ENCODE data around the gene BRME1. TPM values are rescaled to one million over a fixed set of nuclear protein-coding genes. Genes with fewer than 3 reads are reported as not detected.

BRME1 gene
- total RNA-seq, 2 donors from 2014 or later: 13.2 to 15.7 TPM

DNA sequence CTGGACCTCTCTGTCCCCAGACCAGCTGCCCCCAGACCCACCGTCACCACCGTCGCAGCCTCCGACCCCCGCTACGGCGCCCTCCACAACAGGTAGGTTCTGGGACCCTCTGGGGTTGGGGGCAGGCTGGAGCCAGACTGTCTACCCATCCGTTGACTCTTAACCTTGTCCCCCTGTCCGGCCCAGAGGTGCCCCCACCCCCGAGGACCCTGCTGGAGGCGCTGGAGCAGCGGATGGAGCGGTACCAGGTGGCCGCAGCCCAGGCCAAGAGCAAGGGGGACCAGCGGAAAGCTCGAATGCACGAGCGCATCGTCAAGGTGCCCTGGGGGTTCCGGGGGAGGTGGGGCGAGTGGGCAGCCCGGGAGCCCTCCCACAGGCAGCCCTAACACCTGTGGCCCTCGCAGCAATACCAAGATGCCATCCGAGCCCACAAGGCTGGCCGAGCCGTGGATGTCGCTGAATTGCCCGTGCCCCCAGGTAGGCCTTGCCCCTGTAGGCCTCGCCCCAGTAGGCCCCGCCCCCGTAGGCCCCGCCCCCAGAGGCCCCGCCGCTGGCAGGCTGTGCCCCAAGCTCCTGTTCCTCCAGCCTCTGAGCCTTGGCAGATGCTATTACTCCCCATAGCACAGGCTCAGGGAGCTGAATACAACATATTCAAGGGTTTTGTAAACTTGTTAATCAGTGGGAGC, 13.0 kb upstream of the BRME1 start:
- Mint-ChIP-seq H3K27ac (no peak overlapping the region), H3K4me1 (ENCODE audit: low read depth) (peaks cover 4% of the 10 kb centered on the region), H3K9me3 (peaks cover 0 to 3% of the 10 kb centered on the region in 2 donors), H3K27me3 (ENCODE audit: low read depth) (no peaks in the 10 kb centered on the region), H3K4me3 (no peak overlapping the region), H3K36me3 (ENCODE audit: insufficient read depth in 2 of 2) (peaks cover 10 to 29% of the 10 kb centered on the region in 2 donors)
- ATAC-seq (replicated peaks in 1 of 2): no peak
- DNase-seq: no peak

DNA sequence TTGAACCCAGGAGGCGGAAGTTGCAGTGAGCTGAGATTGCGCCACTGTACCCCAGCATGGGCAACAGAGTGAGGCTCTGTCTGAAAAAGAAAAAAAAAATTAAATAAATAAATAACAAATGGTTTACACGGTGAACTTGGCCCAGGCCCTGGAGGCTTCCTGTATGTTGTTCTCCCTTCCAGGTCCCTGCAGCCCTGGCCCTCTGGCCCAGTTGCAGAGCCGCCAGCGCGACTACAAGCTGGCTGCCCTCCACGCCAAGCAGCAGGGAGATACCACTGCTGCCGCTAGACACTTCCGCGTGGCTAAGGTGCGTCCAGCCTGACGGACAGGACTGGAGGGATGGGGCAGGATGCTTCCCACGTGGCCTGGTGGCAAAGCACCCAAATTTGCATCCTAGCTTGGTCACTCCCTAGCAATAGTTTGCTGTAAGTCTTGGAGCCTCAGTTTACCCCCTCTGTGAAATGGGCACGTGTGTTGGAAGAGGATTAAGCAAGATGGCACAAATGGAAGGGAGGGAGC, 12.0 kb upstream of the BRME1 start:
- no peak for ATAC-seq (replicated peaks in 1 of 2)
- Mint-ChIP-seq H3K36me3 (ENCODE audit: insufficient read depth in 2 of 2) (peaks cover 9 to 25% of the 10 kb centered on the region in 2 donors), H3K27ac (no peak overlapping the region), H3K4me1 (ENCODE audit: low read depth) (peaks cover 4% of the 10 kb centered on the region), H3K27me3 (ENCODE audit: low read depth) (no peaks in the 10 kb centered on the region), H3K9me3 (peaks cover 0 to 3% of the 10 kb centered on the region in 2 donors), H3K4me3 (no peak overlapping the region)
- no peak for DNase-seq

DNA sequence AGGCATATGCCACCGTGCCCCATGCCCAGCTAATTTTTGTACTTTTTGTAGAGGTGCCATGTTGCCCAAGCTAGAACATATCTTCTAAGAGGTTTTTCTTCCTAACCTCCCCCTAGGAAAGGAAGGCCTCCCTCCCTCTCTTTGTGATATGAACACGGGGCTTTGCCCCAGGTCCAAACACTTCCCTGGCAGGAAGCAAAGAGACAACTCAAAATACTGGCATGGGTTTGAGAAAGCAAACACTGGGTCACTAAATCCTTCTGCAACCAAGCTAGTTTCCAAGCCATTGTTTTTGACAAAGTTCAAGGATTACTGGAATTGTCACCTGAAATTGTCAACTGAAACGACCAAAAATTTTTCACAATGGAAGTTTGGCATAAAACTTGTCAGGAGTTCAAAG, 8.9 kb upstream of the BRME1 start:
- Mint-ChIP-seq H3K9me3 (no peaks in the 10 kb centered on the region), H3K27me3 (ENCODE audit: low read depth) (no peaks in the 10 kb centered on the region), H3K27ac (no peak overlapping the region), H3K4me1 (ENCODE audit: low read depth) (no peaks in the 10 kb centered on the region), H3K4me3 (no peak overlapping the region), H3K36me3 (ENCODE audit: insufficient read depth in 2 of 2) (peaks cover 2 to 6% of the 10 kb centered on the region in 2 donors)
- no peak for ATAC-seq (replicated peaks in 1 of 2)
- DNase-seq: no peak

DNA sequence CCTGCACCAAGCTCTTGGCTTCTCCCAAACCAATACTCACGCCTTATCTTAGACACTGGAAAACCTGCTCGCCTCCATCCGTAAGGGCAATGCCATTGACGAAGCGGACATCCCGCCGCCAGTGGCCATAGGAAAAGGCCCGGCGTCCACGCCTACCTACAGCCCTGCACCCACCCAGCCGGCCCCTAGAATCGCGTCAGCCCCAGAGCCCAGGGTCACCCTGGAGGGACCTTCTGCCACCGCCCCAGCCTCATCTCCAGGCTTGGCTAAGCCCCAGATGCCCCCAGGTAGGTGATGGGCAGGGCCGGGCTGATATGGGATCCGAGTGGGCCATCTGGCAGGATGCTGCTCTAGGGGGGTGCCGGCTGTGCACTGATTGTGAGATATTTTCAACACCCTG, 7.4 kb upstream of the BRME1 start:
- Mint-ChIP-seq H3K27me3 (ENCODE audit: low read depth) (no peaks in the 10 kb centered on the region), H3K36me3 (ENCODE audit: insufficient read depth in 2 of 2) (peaks cover 2 to 6% of the 10 kb centered on the region in 2 donors)
- no peak for ATAC-seq (replicated peaks in 1 of 2)

DNA sequence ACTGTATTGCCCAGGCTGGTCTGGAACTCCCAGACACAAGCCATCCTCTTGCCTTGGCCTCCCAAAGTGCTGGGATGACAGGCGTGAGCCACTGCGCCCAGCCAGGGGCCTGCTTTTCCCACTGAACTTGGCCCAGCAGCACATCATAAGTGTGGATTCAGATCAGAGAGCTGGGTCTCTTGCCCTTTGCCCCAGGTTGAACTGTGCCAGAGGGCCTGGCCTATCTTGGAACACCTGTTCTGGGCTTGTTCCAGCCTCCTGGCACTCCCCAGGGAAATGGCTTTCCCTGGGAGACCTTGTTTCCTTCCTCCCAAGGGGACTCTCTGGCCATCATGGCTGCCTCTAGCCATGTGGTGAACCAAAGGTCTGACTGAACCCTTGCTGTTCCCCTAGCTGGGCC, 3.5 kb upstream of the BRME1 start:
- Mint-ChIP-seq H3K36me3 (ENCODE audit: insufficient read depth in 2 of 2) (peaks cover 2 to 4% of the 10 kb centered on the region in 2 donors), H3K27me3 (ENCODE audit: low read depth) (no peaks in the 10 kb centered on the region), H3K9me3 (no peaks in the 10 kb centered on the region), H3K27ac (no peak overlapping the region), H3K4me3 (no peak overlapping the region), H3K4me1 (ENCODE audit: low read depth) (peaks cover 27% of the 10 kb centered on the region)
- no peak for ATAC-seq (replicated peaks in 1 of 2)
- no peak for DNase-seq

More for the DNA sequence above, 7.4 kb upstream of the BRME1 start:
- no peak overlapping the region for H3K4me3 Mint-ChIP-seq
- H3K27ac Mint-ChIP-seq: no peak overlapping the region
- H3K4me1 Mint-ChIP-seq (ENCODE audit: low read depth): no peaks in the 10 kb centered on the region
- no peaks in the 10 kb centered on the region for H3K9me3 Mint-ChIP-seq
- no peak for DNase-seq

DNA sequence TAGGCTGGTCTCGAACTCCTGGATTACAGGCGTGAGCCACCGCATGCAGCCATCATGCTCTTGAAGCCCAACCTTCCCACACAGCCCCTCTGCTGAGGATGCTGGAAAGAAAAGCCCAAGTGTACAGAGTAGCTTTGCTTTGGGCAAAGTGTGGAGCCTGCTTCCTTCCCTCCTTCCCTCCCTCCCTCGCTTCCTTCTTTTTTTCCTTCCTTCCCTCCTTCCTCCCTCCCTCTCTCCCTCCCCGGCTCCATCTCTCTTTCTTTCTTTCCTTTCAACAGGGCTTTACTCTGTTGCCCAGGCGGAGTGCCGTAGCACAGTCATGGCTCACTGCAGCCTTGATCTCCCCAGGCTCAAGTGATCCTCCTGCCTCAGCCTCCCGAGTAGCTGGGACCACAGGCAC, 2.8 kb upstream of the BRME1 start:
- H3K4me3 Mint-ChIP-seq: no peak overlapping the region
- ATAC-seq (replicated peaks in 1 of 2): no peak

DNA sequence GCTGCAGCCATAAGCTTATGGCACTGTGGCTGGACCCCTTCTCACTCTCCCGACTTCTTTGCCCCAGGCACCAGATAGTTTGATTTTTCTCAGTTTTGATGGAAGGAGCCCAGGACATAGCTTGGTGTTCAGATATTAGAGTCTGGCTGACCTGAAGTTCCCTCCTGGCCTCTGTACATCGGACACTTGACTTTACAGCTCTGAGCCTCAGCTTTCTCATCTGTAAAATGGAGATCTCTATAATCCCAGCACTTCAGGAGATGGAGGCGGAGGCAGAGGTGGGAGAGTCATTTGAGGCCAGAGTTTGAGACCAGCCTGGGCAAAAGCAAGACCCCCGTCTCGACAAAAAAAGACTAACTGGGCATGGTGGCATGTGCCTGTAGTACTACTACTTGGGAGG, 993 bp upstream of the BRME1 start:
- Mint-ChIP-seq H3K9me3 (no peaks in the 10 kb centered on the region), H3K36me3 (ENCODE audit: insufficient read depth in 2 of 2) (peaks cover 2% of the 10 kb centered on the region in 2 donors), H3K4me3 (peak overlapping the region; percentile 90 to 93), H3K4me1 (ENCODE audit: low read depth) (peaks cover 31% of the 10 kb centered on the region), H3K27me3 (ENCODE audit: low read depth) (no peaks in the 10 kb centered on the region), H3K27ac (peak overlapping the region; percentile 80)
- DNase-seq (no peak), ATAC-seq (replicated peaks in 1 of 2) (no peak)

More for the DNA sequence above, 2.8 kb upstream of the BRME1 start:
- Mint-ChIP-seq H3K9me3 (no peaks in the 10 kb centered on the region), H3K27me3 (ENCODE audit: low read depth) (no peaks in the 10 kb centered on the region), H3K4me1 (ENCODE audit: low read depth) (peaks cover 31% of the 10 kb centered on the region), H3K27ac (no peak overlapping the region), H3K36me3 (ENCODE audit: insufficient read depth in 2 of 2) (peaks cover 2 to 4% of the 10 kb centered on the region in 2 donors)
- no peak for DNase-seq

DNA sequence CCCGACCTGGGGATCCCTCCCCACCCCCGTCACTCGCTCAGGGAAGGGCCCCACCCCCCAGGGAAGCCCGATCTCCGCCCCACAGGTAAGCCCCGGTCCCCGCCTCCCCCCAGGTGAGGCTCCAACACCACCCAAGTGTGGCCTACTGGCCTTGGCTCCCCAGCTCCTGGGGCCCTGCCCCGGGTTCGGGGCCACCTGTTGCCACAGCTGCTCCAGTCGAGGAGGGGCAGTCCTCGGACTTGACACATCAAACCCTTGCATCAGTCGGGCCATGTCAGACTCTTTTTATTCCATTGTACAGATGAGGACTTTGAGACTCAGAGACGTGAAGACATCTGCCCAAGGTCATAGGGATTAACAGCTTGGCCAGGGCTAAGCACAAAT, 596 bp upstream of the BRME1 start:
- peaks cover 0 to 2% of the 10 kb centered on the region in 2 donors for H3K36me3 Mint-ChIP-seq (ENCODE audit: insufficient read depth in 2 of 2)
- no peaks in the 10 kb centered on the region for H3K9me3 Mint-ChIP-seq
- no peaks in the 10 kb centered on the region for H3K27me3 Mint-ChIP-seq (ENCODE audit: low read depth)
- H3K4me1 Mint-ChIP-seq (ENCODE audit: low read depth): peaks cover 31% of the 10 kb centered on the region
- peak; percentile 20 to 21 for ATAC-seq (replicated peaks in 1 of 2)
- peak overlapping the region; percentile 90 to 93 for H3K4me3 Mint-ChIP-seq
- H3K27ac Mint-ChIP-seq: peak overlapping the region; percentile 80
- DNase-seq: no peak

DNA sequence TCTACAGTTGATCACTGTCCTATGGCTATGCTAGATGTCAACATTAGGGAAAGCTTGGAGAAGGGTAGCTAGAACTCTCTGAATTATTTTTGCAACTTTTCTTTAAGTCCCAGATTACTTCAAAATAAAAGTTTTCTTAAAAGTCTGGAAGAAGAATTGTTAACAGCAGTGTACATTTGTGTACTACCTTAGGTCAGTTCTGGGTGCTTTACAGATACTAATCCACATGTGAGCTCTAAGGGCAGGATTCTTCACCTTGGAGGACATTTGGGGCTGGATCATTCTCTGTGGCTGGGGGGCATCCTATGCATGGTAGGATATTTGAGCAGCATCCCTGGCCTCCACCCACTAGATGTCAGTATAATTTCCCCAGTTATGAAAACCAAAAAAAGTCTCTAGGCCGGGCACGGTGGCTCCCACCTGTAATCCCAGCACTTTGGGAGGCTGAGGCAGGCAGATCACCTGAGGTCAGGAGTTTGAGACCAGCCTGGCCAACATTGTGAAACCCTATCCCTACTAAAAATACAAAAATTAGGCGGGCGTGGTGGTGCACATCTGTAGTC, 2.8 kb downstream of the BRME1 start:
- Mint-ChIP-seq H3K4me3 (no peak overlapping the region), H3K27ac (no peak overlapping the region)
- DNase-seq: peak; percentile 35 to 39

DNA sequence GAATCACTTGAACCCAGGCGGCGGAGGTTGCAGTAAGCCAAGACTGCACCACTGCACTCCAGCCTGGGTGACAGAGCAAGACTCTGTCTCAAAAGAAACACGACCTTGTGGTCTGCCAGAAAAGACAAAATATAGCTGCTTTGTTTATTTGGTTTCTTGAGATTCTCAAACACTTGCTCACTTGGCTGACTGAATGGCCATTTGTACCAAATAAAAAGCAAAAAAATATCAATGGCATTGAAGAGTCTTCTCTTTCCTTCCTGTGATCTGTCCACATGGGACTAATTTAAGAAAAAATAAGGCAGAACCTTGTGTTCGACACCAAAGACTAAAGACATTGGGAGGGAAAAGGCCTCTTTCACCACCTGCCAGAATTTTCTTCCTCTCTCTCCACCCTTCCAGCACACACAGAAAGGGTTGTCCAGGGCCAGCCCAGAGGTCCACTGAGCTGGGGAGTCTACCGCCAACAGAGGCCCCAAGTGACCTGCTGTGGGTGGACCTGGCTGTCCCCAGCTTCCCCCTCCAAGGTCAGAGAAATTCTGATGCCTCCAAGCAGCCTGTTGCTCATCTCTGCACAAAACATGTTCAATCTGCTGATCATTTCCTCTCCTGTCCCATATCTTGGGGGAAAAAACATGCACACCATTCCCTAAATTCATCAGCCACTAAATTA, 5.9 kb downstream of the BRME1 start:
- no peak overlapping the region for H3K27ac Mint-ChIP-seq
- no peaks in the 10 kb centered on the region for H3K27me3 Mint-ChIP-seq (ENCODE audit: low read depth)
- peaks cover 10% of the 10 kb centered on the region for H3K4me1 Mint-ChIP-seq (ENCODE audit: low read depth)
- H3K36me3 Mint-ChIP-seq (ENCODE audit: insufficient read depth in 2 of 2): no peaks in the 10 kb centered on the region
- no peak for DNase-seq
- H3K4me3 Mint-ChIP-seq: no peak overlapping the region
- no peaks in the 10 kb centered on the region for H3K9me3 Mint-ChIP-seq
- no peak for ATAC-seq (replicated peaks in 1 of 2)

More for the DNA sequence above, 2.8 kb downstream of the BRME1 start:
- H3K27me3 Mint-ChIP-seq (ENCODE audit: low read depth): no peaks in the 10 kb centered on the region
- H3K4me1 Mint-ChIP-seq (ENCODE audit: low read depth): peaks cover 31% of the 10 kb centered on the region
- ATAC-seq (replicated peaks in 1 of 2): no peak
- H3K36me3 Mint-ChIP-seq (ENCODE audit: insufficient read depth in 2 of 2): no peaks in the 10 kb centered on the region
- H3K9me3 Mint-ChIP-seq: no peaks in the 10 kb centered on the region

DNA sequence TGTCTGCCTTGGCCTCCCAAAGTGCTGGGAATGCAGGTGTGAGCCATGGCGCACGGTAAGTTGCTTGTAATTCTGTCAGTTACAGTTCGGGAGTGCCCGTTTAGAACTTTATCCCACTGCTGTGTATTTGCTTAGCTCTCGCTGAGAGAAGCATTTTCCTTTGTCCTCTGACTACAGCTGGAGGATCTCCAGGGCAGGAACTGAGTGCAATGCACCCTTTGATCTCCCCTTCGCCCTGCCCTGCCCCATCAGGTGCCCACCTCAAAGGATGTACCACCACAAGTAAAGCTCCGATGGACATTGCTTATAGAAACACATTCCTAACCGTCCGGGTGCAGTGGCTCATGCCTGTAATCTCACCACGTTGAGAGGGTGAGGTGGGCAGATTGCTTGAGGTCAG, 6.5 kb downstream of the BRME1 start:
- ATAC-seq (replicated peaks in 1 of 2): no peak
- Mint-ChIP-seq H3K36me3 (ENCODE audit: insufficient read depth in 2 of 2) (no peaks in the 10 kb centered on the region), H3K9me3 (no peaks in the 10 kb centered on the region), H3K27ac (no peak overlapping the region), H3K27me3 (ENCODE audit: low read depth) (no peaks in the 10 kb centered on the region), H3K4me3 (no peak overlapping the region), H3K4me1 (ENCODE audit: low read depth) (peaks cover 4% of the 10 kb centered on the region)
- DNase-seq: no peak

DNA sequence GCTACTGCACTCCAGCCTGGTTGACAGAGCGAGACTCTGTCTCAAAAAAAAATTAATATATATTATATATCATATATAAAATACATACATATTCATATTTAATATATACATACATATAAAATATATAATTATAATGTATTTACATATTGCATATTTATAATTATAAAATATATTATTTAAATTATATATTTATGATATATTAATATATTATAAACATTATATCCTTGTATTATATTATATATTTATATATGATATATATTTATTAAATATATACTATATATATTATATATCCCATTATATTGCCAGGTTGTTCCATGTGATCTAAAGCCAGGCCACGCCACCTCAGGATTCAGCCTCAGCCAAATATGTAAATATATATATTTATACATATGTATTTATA, 9.7 kb downstream of the BRME1 start:
- Mint-ChIP-seq H3K9me3 (no peaks in the 10 kb centered on the region), H3K27me3 (ENCODE audit: low read depth) (no peaks in the 10 kb centered on the region), H3K4me1 (ENCODE audit: low read depth) (no peaks in the 10 kb centered on the region), H3K36me3 (ENCODE audit: insufficient read depth in 2 of 2) (no peaks in the 10 kb centered on the region), H3K27ac (no peak overlapping the region), H3K4me3 (no peak overlapping the region)
- no peak for ATAC-seq (replicated peaks in 1 of 2)
- DNase-seq: no peak

DNA sequence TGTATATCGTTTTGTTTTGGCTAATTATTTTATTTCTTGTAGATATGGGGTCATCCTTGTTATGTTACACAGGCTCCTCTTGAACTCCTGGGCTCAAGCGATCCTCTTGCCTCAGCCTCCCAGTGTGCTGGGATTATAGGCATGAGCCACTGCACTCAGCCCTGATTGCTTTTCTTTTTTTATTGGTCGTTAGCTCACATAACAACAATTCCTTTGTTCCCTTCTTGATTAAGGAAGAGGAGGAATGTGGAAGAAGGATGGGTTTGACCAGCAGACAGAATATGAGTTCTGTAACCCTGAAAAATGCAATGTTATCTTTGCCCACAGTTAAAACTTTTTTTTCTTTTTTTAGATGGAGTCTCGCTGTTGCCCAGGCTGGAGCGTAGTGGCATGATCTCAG, 11.4 kb downstream of the BRME1 start:
- DNase-seq (no peak), ATAC-seq (replicated peaks in 1 of 2) (no peak)
- Mint-ChIP-seq H3K4me3 (no peak overlapping the region), H3K27me3 (ENCODE audit: low read depth) (no peaks in the 10 kb centered on the region), H3K27ac (no peak overlapping the region), H3K9me3 (no peaks in the 10 kb centered on the region), H3K4me1 (ENCODE audit: low read depth) (no peaks in the 10 kb centered on the region), H3K36me3 (ENCODE audit: insufficient read depth in 2 of 2) (no peaks in the 10 kb centered on the region)
